Erythroblast (primary cell): Measurements from ENCODE around the gene ATXN2.

ENCODE experiments used
- DNase-seq, 2 experiments: peaks; one replicate each; lab custom pipeline; 2025; lab: John Stamatoyannopoulos, UW
- GATA1 ChIP-seq: IDR thresholded peaks from 2 replicates; pipeline ENCODE4 v1.6.1; 2011; ENCODE audit warnings: low read depth, mild to moderate bottlenecking, control low read depth, low read length, moderate library complexity
- POLR2A ChIP-seq: IDR thresholded peaks from 2 replicates; pipeline ENCODE4 v1.6.1; 2011; ENCODE audit warnings: mild to moderate bottlenecking, low read length

Gene ATXN2

DNA sequence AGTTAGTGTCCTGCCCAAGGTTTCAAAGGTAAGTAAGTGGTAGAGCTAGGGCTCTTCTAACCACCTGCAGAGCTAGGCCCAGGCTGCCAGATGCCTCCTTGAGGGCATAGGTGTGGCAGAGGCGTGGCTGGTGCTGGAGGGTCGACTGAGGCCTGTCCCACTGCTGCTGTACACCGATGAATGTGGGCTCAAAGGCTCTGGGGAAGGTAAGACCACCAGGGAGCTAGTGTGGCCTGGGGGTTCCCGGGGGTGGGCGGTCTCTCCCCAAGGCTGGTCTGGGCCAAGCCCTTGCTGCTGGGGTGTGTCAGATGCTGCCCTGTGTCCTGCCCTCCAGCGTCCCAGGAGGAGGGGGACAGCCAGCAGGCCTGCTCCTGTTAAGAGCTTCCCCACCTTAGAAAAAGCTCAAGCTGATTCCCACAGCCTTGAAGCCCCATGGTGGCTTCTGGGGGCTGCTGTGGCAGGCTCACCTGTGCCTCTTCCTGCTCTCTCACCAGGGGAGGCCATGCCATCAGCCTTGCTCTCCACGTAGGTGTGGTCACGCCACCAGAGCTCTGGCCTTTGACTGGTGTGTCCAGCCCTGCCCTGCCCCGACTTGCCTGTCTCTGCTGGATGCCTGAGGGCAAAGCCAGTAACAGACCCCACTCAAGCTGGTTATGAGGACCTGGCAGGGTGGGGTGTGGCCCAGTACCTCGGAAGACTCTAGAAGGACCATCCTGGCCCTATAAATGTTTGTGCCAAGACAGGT, 156.6 kb downstream of the ATXN2 start:
- DNase-seq = no peak
- TF ChIP-seq GATA1 (no peak), POLR2A (no peak)

DNA sequence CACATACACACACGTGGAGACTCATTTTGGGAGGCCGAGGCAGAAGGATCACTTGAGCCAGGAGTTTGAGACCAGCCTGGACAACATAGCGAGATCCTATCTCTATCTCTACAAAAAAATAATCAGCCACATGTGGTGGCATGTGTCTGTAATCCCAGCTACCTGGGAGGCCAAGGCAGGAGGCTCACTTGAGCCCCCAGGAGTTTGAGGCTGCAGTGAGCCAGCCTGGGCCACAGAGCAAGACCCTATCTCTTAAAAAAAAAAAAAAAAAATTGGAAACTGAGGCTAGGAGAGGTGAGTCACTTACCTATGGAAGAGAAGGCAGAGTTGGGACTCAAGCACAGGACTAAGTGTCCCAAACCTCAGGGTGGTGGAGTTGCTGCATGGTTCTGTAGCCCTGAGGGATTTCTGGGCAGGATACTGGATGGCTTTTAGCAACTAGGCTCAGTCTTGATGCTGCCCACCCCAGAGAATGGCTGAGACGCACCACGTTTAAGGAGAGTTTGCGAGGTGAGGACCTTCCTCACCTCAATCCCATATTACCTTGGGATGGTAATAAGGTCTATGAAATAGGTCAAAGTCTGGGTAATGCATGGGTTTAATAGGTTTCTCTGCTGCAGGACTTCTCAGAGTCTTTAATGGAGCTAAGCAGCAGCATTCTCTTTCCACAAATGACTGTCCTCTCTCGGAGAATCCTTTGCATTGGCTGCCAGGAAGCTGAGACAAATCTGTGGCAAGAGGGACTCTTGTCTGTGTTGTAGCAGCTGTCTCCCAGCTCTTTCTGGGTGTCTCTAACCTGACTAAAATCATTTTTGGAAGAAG, 157.8 kb downstream of the ATXN2 start:
- no peak for DNase-seq
- TF ChIP-seq POLR2A (no peak), GATA1 (no peak)

DNA sequence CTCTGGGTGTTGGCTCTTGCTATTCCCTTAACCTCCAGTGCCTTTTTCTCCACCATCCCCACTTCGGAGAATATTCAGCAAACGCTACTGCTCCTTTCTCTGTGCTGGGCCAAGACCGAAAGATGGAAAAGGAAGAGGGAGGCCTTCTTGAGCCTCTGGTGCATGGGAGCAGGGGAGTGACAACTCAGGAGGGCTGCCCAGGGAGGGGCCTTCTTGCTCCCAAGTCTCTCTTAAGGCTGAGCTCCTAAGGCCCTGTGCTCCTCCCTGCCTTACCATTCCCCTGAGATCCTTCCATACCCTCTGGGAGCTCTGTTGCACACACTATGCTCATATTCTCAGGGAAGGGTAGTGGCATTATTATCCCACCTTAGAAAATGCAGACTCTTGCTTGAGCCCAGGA, 158.5 kb downstream of the ATXN2 start:
- no peak for DNase-seq
- TF ChIP-seq POLR2A = no peak
- no peak for TF ChIP-seq GATA1

DNA sequence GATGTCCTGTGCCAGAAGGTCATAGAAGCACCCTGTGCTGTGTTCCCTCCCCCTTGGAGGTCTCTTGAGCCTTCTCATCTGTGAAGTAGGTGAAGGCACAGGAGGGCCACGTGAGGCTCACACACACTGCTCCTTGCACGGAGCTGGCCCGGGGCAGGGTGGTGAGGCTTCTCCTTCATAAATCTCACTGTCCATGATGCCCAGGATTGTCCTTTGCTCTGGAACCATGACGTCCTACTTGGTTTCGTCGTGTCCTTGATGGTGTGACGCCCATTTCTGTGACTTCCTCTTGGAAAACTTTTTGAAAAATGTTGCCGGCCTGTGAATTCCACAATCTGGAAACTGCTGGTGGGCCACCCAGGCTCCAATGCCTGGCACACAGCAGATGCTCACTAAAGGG, 159.0 kb downstream of the ATXN2 start:
- TF ChIP-seq GATA1 (no peak), POLR2A (no peak)
- DNase-seq = no peak

DNA sequence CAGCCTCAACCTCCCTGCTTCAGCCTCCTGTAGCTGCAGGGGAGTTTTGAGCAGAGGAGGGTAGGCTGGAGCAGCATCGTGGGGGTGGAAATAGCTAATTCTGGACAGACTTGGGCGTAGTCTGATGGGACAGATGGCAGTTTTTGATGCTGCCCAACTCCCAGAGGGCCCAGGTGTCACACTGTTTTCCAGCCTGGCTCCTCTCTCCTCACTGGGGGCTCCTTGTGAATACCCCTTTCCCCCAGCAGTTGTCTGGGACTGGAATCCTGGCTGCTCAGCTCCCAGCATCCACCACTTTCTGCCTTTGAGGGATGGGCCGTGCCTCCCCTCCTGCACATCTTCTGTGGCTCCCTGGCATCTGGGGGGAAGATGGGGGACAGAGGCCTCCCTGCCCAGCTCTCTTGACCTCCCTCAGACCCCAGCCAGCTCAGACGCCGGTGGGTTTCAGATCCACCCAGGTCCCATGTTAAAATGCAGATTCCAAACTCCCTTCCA, 159.4 kb downstream of the ATXN2 start:
- TF ChIP-seq POLR2A = no peak
- no peak for TF ChIP-seq GATA1
- no peak for DNase-seq

DNA sequence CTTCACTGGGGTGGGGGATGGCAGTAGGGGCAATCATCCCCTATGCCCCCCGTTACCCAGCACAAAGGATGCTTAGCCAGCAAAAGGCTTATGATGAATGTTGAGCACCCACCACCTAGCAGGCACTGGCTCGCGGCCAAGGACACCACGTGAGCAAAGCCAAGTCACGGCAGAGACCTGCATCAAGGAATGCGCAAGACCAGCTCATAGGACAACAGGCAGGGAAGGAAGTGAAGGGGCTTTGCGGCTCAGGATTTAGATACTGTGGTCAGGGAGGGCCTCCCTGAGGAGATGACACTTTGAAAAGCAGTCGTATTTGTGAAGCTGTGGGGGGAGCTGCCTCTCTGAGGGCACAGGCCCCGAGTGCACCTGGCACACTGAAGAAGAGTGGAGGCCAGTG, 160.6 kb downstream of the ATXN2 start:
- TF ChIP-seq GATA1 = no peak
- peak; percentile 76 to 89 for DNase-seq

DNA sequence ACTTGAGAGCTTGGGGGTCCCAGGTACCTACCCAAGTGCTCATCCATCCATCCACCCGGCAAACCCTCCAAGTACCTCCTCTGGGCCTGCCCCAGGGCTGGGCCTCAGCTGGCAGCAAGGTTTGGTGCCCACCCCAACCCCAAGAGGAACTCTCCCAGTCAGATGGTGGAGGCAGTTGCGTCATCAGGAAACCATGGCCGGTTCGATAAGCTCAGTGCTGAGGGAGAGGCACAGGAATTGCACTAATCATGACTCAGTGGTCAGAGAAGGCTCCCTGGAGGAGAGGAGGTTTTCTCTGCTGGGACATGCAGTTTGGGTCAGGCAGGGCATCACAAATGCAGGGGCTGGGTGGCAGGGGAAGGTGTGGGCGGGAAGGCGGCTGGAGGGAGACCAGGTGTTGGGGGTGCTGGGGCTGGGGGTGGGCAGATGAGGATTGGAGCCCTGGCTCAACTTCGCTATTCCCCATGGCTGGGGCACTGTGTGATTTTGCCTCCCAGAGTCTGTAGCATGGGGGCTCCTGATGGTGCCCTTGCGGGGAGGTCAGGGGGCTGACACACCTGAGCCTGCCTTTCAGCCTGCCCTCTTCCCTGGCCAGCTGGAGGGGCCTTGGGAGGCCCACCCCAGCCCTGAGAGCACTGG, 161.2 kb downstream of the ATXN2 start:
- no peak for TF ChIP-seq POLR2A
- no peak for TF ChIP-seq GATA1

DNA sequence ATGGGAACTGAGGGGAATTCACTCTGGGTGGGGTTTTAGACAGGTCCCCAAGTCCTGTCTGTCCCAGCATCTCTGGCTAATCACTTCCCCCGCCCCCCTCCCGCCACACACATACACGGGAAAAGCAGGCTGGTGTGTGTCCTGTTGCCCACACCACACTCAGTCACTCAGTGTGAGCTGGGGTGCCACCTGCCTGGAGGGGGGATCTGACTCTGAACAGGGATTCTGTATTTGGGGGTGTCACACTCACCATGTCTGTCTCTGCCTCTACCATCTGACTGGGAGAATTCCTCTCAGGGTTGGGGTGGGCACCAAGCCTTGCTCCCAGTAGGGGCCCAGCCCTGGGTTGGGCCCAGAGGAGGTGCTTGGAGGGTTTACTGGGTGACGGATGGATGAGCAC, 162.3 kb downstream of the ATXN2 start:
- no peak for DNase-seq
- TF ChIP-seq GATA1 (no peak), POLR2A (no peak)

More for the DNA sequence above, 161.2 kb downstream of the ATXN2 start:
- DNase-seq = peak; percentile 88 to 92

DNA sequence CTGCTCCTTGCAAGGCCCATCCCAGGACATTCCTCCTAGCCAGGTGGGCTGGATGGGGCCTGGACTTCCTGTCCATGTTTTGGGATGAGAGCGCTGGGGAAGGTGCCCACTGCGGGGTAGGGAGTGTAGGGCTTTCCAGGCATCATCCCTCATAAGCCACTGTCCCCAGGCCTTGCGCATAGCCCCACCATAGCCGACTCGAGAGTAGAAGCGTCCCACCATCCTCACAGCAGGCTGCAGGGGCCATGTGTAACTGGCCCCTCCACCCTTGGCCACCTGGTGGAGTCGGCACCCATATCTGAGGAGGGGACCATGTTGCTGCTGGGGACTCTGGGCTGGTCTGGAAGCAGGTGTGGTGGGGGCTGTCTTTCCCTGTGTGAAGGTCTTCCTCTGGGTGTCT, 162.8 kb downstream of the ATXN2 start:
- no peak for TF ChIP-seq GATA1
- TF ChIP-seq POLR2A = no peak
- DNase-seq = no peak

DNA sequence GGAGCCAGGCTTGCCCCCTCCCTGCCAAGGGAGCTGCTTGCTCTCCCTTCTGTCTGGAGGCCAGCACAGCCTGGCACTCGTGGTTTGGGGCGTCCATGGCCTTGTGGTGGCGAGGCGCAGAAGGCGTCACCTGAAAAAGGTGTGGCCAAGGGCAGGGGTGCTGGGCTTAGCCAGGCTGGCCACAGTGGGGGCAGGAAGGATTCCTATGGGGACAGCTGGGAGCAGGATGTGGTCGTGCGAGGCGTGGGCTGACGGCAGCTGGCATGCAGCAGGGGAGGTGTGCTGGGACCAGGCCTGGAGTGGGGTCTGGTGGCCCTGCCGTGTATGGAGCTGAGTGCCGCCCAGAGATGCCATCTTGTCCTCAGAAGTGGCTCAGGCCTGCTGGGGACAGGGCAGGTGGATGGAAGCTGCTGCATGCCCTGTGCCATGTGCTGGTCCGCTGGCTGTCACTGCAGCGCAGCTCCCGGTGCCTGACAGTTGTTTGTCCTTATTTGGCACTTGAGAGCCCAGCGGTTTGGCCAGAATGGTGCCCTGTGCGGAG, 163.4 kb downstream of the ATXN2 start:
- no peak for DNase-seq
- no peak for TF ChIP-seq POLR2A
- TF ChIP-seq GATA1 = no peak

DNA sequence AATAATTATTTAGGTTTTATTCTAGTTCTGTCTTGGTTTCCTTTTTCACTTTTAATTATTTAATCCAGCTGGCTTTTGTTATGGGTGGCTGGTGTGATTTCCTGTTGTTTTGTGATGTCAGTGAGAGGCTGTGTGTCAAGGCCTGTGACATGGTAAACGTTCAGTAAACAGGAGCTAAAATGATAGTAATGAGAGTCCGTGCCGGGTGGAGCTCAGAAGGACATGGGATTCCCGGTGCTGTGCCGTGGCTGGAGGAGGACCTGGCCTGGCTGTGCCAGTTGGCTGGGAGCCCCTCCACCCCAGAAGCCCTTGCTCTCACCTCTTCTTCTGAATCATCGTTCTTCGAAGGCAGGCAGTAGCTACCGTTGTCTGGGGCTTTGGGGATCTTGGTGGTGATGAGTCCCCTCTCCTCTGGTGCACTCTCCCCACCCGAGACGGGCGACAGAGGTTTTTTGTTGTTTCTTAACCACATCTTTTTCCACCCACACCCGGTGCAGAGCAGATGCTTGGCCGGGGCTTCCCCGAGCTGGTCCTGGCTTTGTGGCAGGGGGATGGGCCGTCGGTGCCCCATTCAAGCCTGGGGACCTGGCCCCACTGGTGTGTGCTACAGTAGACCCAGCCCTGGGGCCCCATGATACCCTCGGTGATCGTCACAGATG, 164.3 kb downstream of the ATXN2 start:
- peak; percentile 29 to 56 for DNase-seq
- TF ChIP-seq POLR2A (no peak), GATA1 (no peak)

DNA sequence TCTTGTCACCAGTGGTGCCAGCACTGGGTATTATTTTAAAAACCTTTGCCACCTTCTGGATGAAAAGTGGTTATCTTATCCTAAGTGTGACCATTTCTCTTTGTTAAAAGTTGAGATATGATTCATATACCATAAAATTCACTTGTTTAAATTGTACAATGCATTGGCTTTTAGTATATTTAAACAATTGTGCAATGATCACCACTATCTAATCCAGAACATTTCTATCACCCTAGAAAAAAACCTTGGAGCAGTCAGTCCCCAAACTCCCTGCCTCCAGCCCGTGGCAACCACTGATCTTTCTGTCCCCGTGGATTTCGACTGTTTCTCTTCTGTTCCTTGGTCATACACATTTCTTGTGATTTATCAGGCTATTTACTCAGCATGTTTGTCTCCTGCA, 165.1 kb downstream of the ATXN2 start:
- no peak for DNase-seq
- TF ChIP-seq POLR2A = no peak
- no peak for TF ChIP-seq GATA1

DNA sequence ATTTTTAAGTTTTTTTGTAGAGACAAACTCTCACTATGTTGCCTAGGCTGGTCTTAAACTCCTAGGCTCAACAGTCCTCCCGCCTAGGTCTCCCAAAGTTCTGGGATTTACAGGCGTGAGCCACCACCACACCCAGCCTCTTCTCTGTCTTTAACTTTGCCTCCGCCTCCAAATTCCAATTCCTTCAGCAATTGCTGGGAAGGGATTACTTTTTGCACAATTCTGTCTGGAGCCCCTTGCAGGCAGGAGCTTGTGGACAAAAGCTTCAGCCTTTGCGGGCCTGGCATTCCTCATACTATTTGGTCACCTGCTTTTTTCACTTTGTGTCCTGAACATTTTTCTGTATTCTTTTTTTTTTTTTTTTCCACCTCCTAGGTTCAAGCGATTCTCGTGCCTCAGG, 167.3 kb downstream of the ATXN2 start:
- TF ChIP-seq GATA1 = no peak
- no peak for TF ChIP-seq POLR2A
- no peak for DNase-seq
